Duodenal mucosa (tissue), 2 donors: Measurements from ENCODE around the gene MCF2L.

Source experiments
- H3K27ac ChIP-seq: one replicate; pipeline ENCODE4 v1.7.0; 2013; ENCODE audit warnings: low read depth, low read length
- H3K27me3 ChIP-seq, 2 donors: one replicate each; pipeline ENCODE4 v1.7.0; 2013; ENCODE audit warnings: low read length in 2 of 2, control low read depth in 1 of 2; ENCODE audit not compliant: insufficient read depth in 2 of 2, control insufficient read depth in 1 of 2
- H3K36me3 ChIP-seq, 2 donors: one replicate each; pipeline ENCODE4 v1.7.0; 2013; ENCODE audit warnings: low read length in 2 of 2, control low read depth in 1 of 2; ENCODE audit not compliant: insufficient read depth in 2 of 2, control insufficient read depth in 1 of 2
- H3K4me1 ChIP-seq, 2 donors: one replicate each; pipeline ENCODE4 v1.7.0; 2013; ENCODE audit warnings: low read length in 2 of 2, control low read depth in 1 of 2; ENCODE audit not compliant: insufficient read depth in 2 of 2, control insufficient read depth in 1 of 2
- H3K4me3 ChIP-seq, 2 donors: one replicate each; pipeline ENCODE4 v1.7.0; 2013; ENCODE audit warnings: low read length in 2 of 2, low read depth in 1 of 2
- H3K9ac ChIP-seq, 2 donors: one replicate each; pipeline ENCODE4 v1.7.0; 2013; ENCODE audit warnings: low read length in 2 of 2, low read depth in 1 of 2
- H3K9me3 ChIP-seq, 2 donors: one replicate each; pipeline ENCODE4 v1.7.0; 2013; ENCODE audit warnings: low read length in 2 of 2, control low read depth in 1 of 2; ENCODE audit not compliant: control insufficient read depth in 1 of 2

Gene MCF2L

DNA sequence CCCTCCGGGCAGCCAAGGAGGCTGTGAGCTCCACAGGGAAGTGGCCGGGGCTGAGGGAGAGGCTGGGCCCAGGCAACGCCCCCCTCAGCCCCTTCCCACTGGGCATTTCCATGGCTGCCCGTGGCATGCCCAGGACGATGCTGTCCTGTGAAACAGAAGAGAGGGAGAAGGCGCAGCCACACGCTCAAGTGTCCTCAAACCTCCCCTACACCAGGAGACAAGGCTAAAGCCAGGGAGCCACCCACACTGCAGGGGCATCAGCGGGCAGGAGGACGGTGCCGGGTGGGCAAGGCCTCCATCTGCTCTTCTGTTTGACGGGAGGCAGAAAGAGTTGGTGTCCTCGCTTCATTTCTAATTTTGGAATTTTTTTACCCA, 175.2 kb downstream of the MCF2L start:
- no peak overlapping the region for H3K4me3 ChIP-seq
- H3K27ac ChIP-seq, result no peak overlapping the region
- no peaks in the 10 kb centered on the region for H3K27me3 ChIP-seq
- H3K4me1 ChIP-seq, result no peaks in the 10 kb centered on the region
- H3K9ac ChIP-seq, result no peak overlapping the region
- no peaks in the 10 kb centered on the region for H3K9me3 ChIP-seq
- H3K36me3 ChIP-seq, result no peaks in the 10 kb centered on the region

DNA sequence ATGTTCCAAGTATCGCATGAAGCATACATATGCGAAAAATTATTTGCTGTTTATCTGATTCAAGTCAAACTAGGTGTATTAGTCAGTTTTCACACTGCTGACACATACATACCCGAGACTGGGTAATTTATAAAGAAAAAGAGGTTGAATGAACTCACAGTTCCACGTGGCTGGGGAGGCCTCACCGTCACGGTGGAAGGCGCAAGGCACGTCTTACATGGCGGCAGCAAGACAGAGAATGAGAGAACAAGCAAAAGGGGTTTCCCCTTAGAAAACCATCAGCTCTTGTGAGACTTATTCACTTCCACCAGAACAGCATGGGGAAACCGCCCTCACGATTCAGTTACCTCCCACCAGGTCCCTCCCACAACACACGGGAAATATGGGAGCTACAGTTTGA, 176.5 kb downstream of the MCF2L start:
- Histone ChIP-seq H3K4me3 (no peak overlapping the region), H3K9me3 (no peaks in the 10 kb centered on the region), H3K4me1 (no peaks in the 10 kb centered on the region), H3K9ac (no peak overlapping the region), H3K36me3 (no peaks in the 10 kb centered on the region), H3K27ac (no peak overlapping the region), H3K27me3 (no peaks in the 10 kb centered on the region)

- H3K4me3 ChIP-seq, result no peak overlapping the region
- no peak overlapping the region for H3K9ac ChIP-seq
- H3K27ac ChIP-seq, result no peak overlapping the region
- no peaks in the 10 kb centered on the region for H3K9me3 ChIP-seq
- H3K4me1 ChIP-seq, result no peaks in the 10 kb centered on the region
- no peaks in the 10 kb centered on the region for H3K27me3 ChIP-seq
- H3K36me3 ChIP-seq, result no peaks in the 10 kb centered on the region
Observed at GRCh38 chr13:113145911-113146598, 177.0 kb downstream of the MCF2L start.

- Histone ChIP-seq H3K27ac (no peak overlapping the region), H3K36me3 (no peaks in the 10 kb centered on the region), H3K9me3 (no peaks in the 10 kb centered on the region), H3K9ac (no peak overlapping the region), H3K27me3 (peaks cover 0 to 2% of the 10 kb centered on the region in 2 donors), H3K4me1 (no peaks in the 10 kb centered on the region), H3K4me3 (no peak overlapping the region)
Observed at GRCh38 chr13:113146750-113147149, 177.7 kb downstream of the MCF2L start.

DNA sequence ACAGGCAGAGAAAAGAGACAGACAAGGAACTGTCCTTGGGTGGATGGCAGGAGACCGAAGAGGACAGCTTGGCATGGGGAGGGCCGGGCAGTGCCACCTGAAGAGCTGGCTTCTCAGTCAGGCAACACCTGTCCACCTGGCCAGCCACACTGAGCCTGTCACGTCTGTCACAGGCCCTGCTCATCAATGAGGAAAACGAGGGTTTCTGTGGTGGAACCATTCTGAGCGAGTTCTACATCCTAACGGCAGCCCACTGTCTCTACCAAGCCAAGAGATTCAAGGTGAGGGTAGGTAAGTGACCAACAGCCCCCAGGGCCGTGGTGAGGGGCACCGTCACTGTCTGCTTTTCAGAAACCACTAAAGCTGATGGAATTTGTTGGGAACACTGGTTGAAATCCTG, 178.2 kb downstream of the MCF2L start:
- no peak overlapping the region for H3K27ac ChIP-seq
- H3K4me3 ChIP-seq, result no peak overlapping the region
- H3K9me3 ChIP-seq, result no peaks in the 10 kb centered on the region
- peaks cover 0 to 6% of the 10 kb centered on the region in 2 donors for H3K27me3 ChIP-seq
- no peak overlapping the region for H3K9ac ChIP-seq
- H3K36me3 ChIP-seq, result no peaks in the 10 kb centered on the region
- peaks cover 0 to 3% of the 10 kb centered on the region in 2 donors for H3K4me1 ChIP-seq

DNA sequence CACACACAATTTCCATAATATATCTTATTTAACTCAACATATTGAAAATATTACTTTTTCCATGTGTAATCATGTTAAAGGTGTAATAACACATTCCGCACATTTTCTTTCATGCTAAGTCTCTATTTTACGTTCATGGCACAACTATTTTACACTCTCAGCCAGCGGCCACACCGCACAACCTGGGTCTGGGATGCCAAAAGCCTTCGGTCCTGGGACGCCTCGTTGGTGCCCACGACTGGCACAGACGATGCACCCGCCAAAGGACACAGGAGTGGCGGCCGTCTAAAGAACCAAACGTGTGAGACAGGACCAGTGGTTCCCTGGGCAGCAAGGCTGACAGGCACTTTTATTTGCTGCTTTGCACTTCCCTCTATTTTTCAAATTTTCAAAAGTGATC, 179.4 kb downstream of the MCF2L start:
- Histone ChIP-seq H3K27ac (no peak overlapping the region), H3K4me3 (no peak overlapping the region), H3K4me1 (peaks cover 6 to 15% of the 10 kb centered on the region in 2 donors), H3K27me3 (peaks cover 0 to 6% of the 10 kb centered on the region in 2 donors), H3K9ac (no peak overlapping the region), H3K9me3 (no peaks in the 10 kb centered on the region), H3K36me3 (no peaks in the 10 kb centered on the region)

GRCh38 chr13:113148940-113149503, 180.0 kb downstream of the MCF2L start:
- H3K4me1 ChIP-seq, result peaks cover 8 to 17% of the 10 kb centered on the region in 2 donors
- peaks cover 0 to 6% of the 10 kb centered on the region in 2 donors for H3K27me3 ChIP-seq
- no peak overlapping the region for H3K9ac ChIP-seq
- no peak overlapping the region for H3K4me3 ChIP-seq
- no peak overlapping the region for H3K27ac ChIP-seq
- H3K9me3 ChIP-seq, result no peaks in the 10 kb centered on the region
- H3K36me3 ChIP-seq, result no peaks in the 10 kb centered on the region
